ENCODE measurements around the gene MYOM1.

MYOM1 gene

GRCh38 chr18:3104190-3105054 lies 115.3 kb downstream of the MYOM1 start:
- in situ Hi-C loops (cut with MboI; ENCODE audit: low pct_unique_long_range_greater_than_20kb, low sequenced_read_pairs), result no loop called here

GRCh38 chr18:3103576-3103975 lies 116.2 kb downstream of the MYOM1 start:
- in situ Hi-C loops (cut with MboI; ENCODE audit: low pct_unique_long_range_greater_than_20kb, low sequenced_read_pairs), result no loop called here
- no peak for DNase-seq

More at GRCh38 chr18:3104190-3105054, 115.3 kb downstream of the MYOM1 start:
- DNase-seq, result no peak

GRCh38 chr18:3102983-3103382 lies 116.8 kb downstream of the MYOM1 start:
- DNase-seq, result no peak
- in situ Hi-C loops (cut with MboI; ENCODE audit: low pct_unique_long_range_greater_than_20kb, low sequenced_read_pairs), result no loop called here

- in situ Hi-C loops (cut with MboI; ENCODE audit: low pct_unique_long_range_greater_than_20kb, low sequenced_read_pairs), result no loop called here
- no peak for DNase-seq
Observed at GRCh38 chr18:3100498-3101132, 119.2 kb downstream of the MYOM1 start.

DNA sequence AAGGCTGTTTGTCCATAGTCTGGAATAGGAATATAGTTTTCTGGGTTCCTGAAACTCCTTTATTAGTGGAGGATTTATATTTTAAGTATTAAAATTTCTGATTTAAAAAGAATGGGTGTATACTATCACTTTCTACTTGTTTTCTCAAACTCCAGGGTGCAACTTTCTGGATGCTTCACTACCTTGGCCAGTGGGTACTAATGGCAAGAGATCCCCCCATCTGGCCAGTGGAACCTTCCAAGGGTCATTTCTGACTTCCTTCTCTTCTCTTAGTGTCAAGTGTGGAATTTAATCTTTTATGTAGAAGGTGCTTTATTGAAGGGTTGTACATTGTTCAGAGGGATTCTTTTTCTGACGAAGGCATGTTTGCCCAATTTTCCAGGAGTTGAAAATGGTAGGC lies 120.4 kb downstream of the MYOM1 start:
- in situ Hi-C loops (cut with MboI; ENCODE audit: low pct_unique_long_range_greater_than_20kb, low sequenced_read_pairs), result no loop called here
- no peak for DNase-seq

DNA sequence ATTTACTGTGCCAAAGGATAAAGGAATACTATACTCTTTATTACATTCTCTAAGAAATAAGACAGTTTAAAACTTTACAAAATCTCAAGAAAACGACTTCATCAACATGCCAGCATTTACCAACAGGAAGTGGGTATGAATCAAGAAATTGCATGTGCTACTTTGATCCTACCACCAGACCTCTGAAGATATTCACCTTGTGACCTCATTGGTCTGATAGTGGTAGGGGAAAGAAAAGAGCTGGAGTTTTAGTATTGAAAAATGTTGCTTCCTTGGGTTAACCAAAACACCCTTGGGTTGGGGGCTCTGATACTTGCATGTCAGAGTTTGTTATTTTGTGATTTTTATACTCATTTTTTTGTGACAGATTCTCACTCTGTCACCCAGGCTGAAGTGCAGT lies 122.7 kb downstream of the MYOM1 start:
- DNase-seq, result no peak
- in situ Hi-C loops (cut with MboI; ENCODE audit: low pct_unique_long_range_greater_than_20kb, low sequenced_read_pairs), result no loop called here

- DNase-seq, result no peak
- in situ Hi-C loops (cut with MboI; ENCODE audit: low pct_unique_long_range_greater_than_20kb, low sequenced_read_pairs), result no loop called here
Observed at GRCh38 chr18:3095921-3096320, 123.8 kb downstream of the MYOM1 start.

GRCh38 chr18:3094338-3094684 lies 125.5 kb downstream of the MYOM1 start:
- DNase-seq, result no peak
- in situ Hi-C loops (cut with MboI; ENCODE audit: low pct_unique_long_range_greater_than_20kb, low sequenced_read_pairs), result no loop called here

GRCh38 chr18:3093624-3094337 lies 126.0 kb downstream of the MYOM1 start:
- no peak for DNase-seq
- in situ Hi-C loops (cut with MboI; ENCODE audit: low pct_unique_long_range_greater_than_20kb, low sequenced_read_pairs), result no loop called here

- DNase-seq, result no peak
- in situ Hi-C loops (cut with MboI; ENCODE audit: low pct_unique_long_range_greater_than_20kb, low sequenced_read_pairs), result no loop called here
Observed at GRCh38 chr18:3092727-3093126, 127.0 kb downstream of the MYOM1 start.

DNA sequence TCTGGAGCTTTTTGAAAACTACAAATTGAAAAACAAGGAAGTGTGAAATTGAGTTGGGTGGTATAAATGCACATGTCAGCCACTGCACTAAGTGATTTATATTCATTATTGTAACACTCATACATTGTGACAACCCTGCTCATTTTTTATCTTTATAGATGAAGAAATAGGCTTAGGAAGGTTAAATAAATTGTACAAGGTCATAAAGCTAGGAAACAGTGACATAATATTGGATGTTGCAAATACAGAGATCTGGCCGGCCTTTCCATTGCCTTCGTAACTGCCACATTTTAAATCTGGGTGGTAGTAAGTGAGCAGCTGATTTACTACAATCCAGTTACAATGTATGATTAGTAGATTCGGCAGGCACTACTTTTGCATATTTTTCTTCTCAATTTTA lies 130.2 kb downstream of the MYOM1 start:
- in situ Hi-C loops (cut with MboI; ENCODE audit: low pct_unique_long_range_greater_than_20kb, low sequenced_read_pairs), result no loop called here
- no peak for DNase-seq

GRCh38 chr18:3088449-3088848 lies 131.3 kb downstream of the MYOM1 start:
- no peak for DNase-seq
- in situ Hi-C loops (cut with MboI; ENCODE audit: low pct_unique_long_range_greater_than_20kb, low sequenced_read_pairs), result no loop called here

- in situ Hi-C loops (cut with MboI; ENCODE audit: low pct_unique_long_range_greater_than_20kb, low sequenced_read_pairs), result no loop called here
- DNase-seq, result no peak
Observed at GRCh38 chr18:3086871-3087270, 132.9 kb downstream of the MYOM1 start.

GRCh38 chr18:3085612-3086011 lies 134.2 kb downstream of the MYOM1 start:
- no peak for DNase-seq
- in situ Hi-C loops (cut with MboI; ENCODE audit: low pct_unique_long_range_greater_than_20kb, low sequenced_read_pairs), result no loop called here

GRCh38 chr18:3084206-3084605 lies 135.6 kb downstream of the MYOM1 start:
- in situ Hi-C loops (cut with MboI; ENCODE audit: low pct_unique_long_range_greater_than_20kb, low sequenced_read_pairs), result no loop called here
- DNase-seq, result no peak

GRCh38 chr18:3083766-3084165 lies 136.0 kb downstream of the MYOM1 start:
- no peak for DNase-seq
- in situ Hi-C loops (cut with MboI; ENCODE audit: low pct_unique_long_range_greater_than_20kb, low sequenced_read_pairs), result no loop called here

- DNase-seq, result no peak
- in situ Hi-C loops (cut with MboI; ENCODE audit: low pct_unique_long_range_greater_than_20kb, low sequenced_read_pairs), result no loop called here
Observed at GRCh38 chr18:3081584-3081991, 138.2 kb downstream of the MYOM1 start.

GRCh38 chr18:3079653-3080052 lies 140.1 kb downstream of the MYOM1 start:
- in situ Hi-C loops (cut with MboI; ENCODE audit: low pct_unique_long_range_greater_than_20kb, low sequenced_read_pairs), result no loop called here
- DNase-seq, result no peak

DNA sequence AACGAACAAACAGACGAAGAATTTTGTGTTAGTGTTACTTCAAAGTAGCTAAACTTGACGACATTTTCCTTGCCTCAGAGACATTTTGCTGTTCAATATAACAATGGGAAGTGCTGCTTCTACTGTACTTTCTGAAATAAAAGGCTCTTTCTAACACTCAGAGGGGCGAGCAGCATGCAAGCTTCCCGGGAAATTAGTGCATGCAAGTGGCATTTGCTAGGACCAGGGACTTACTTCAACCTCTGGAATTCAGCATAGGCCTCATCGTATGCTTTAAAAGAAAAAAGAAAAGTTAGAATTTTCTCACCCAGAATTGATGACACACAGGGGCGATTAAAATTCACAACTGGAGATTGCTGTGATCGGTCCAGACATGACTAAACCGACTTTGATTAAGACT lies 144.3 kb downstream of the MYOM1 start:
- DNase-seq, result no peak
- in situ Hi-C loops (cut with MboI; ENCODE audit: low pct_unique_long_range_greater_than_20kb, low sequenced_read_pairs), result no loop called here

DNA sequence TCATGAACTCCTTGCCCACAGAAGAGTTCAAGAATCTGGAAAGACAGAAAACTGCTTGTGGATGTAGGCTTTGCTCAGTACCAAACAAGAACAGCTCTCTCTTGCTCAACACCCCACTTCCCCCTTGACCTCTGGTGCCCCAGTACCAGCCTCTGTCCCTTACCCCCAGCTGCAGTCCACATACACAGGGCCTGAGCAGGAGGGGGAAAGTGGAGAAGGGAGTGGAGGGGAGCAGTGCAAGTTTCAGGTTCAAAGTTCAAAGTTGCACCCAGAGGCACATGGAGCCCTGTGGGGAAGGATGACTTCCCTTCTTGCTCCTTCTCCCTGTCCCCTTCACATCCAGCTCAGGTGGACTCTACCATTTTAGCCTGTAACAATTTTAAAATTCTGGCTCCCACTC lies 145.7 kb downstream of the MYOM1 start:
- in situ Hi-C loops (cut with MboI; ENCODE audit: low pct_unique_long_range_greater_than_20kb, low sequenced_read_pairs), result no loop called here
- DNase-seq, result no peak
